GM19328 (cell line): ENCODE data around the gene NQO2.

Source experiments
- ATAC-seq: cut with Tn5 transposase; IDR thresholded peaks from one replicate; pipeline ENCODE4 v1.9.1; 2021; ENCODE audit warnings: mild to moderate bottlenecking, moderate library complexity; ENCODE audit not compliant: unreplicated experiment

The NQO2 gene

GRCh38 chr6:2999618-3000557 lies at the start of gene NQO2:
TSS of gene NQO2 (plus strand) at chr6:2999894. CDS start at chr6:3006553, 6,659 bp downstream.
- ATAC-seq: peak; percentile 61

GRCh38 chr6:2950713-2951112 lies 49.0 kb upstream of the NQO2 start:
- no peak for ATAC-seq

GRCh38 chr6:2951728-2952127 lies 48.0 kb upstream of the NQO2 start:
- no peak for ATAC-seq

GRCh38 chr6:2952557-2953095 lies 47.1 kb upstream of the NQO2 start:
- ATAC-seq: no peak

GRCh38 chr6:2953098-2953497 lies 46.6 kb upstream of the NQO2 start:
- ATAC-seq: no peak

GRCh38 chr6:2956930-2957685 lies 42.6 kb upstream of the NQO2 start:
- ATAC-seq: no peak

GRCh38 chr6:2957696-2958330 lies 41.9 kb upstream of the NQO2 start:
- ATAC-seq: no peak

GRCh38 chr6:2958331-2958711 lies 41.4 kb upstream of the NQO2 start:
- ATAC-seq: no peak

- ATAC-seq: no peak
Observed at GRCh38 chr6:2958776-2959175, 40.9 kb upstream of the NQO2 start.

- ATAC-seq: no peak
Observed at GRCh38 chr6:2959909-2960719, 39.6 kb upstream of the NQO2 start.

- ATAC-seq: no peak
Observed at GRCh38 chr6:2960935-2961334, 38.8 kb upstream of the NQO2 start.

- no peak for ATAC-seq
Observed at GRCh38 chr6:2961506-2961905, 38.2 kb upstream of the NQO2 start.

- no peak for ATAC-seq
Observed at GRCh38 chr6:2962004-2962403, 37.7 kb upstream of the NQO2 start.

GRCh38 chr6:2962636-2963035 lies 37.1 kb upstream of the NQO2 start:
- ATAC-seq: no peak

- no peak for ATAC-seq
Observed at GRCh38 chr6:2963756-2964155, 35.9 kb upstream of the NQO2 start.

GRCh38 chr6:2964793-2965505 lies 34.7 kb upstream of the NQO2 start:
- no peak for ATAC-seq

GRCh38 chr6:2966347-2966746 lies 33.3 kb upstream of the NQO2 start:
- no peak for ATAC-seq

- no peak for ATAC-seq
Observed at GRCh38 chr6:2967936-2968335, 31.8 kb upstream of the NQO2 start.

- no peak for ATAC-seq
Observed at GRCh38 chr6:2968600-2969135, 31.0 kb upstream of the NQO2 start.

GRCh38 chr6:2969549-2969948 lies 30.1 kb upstream of the NQO2 start:
- no peak for ATAC-seq
